Thyroid gland (tissue), 4 donors: ENCODE results near the gene DTNB. TPM values are rescaled to one million over a fixed set of nuclear protein-coding genes. Genes with fewer than 3 reads are reported as not detected.

Experiments
- DNase-seq, 2 donors: peaks; one replicate each; pipeline ENCODE4 v3.0.0-alpha.2; 2019
- H3K27ac ChIP-seq, 3 donors: fragments of 200-600 bp; sonication (generic); 1 replicate in 2 of 3; 2 replicates in 1 of 3; pipeline ENCODE4 v1.5.1; 2016 to 2019; ENCODE audit warnings: mild to moderate bottlenecking in 1 of 3, moderate library complexity in 1 of 3
- H3K27me3 ChIP-seq: fragments of 200-600 bp; sonication (generic); one replicate; pipeline ENCODE4 v1.5.1; 2019
- H3K36me3 ChIP-seq, 2 donors: fragments of 200-600 bp; sonication (generic); one replicate each; pipeline ENCODE4 v1.5.1; 2016 to 2019
- H3K4me1 ChIP-seq, 2 donors: fragments of 200-600 bp; sonication (generic); one replicate each; pipeline ENCODE4 v1.5.1; 2017 to 2019
- H3K4me3 ChIP-seq, 3 donors: fragments of 200-600 bp; sonication (generic); replicated peaks in 1 of 3; 1 replicate in 2 of 3; 2 replicates in 1 of 3; pipeline ENCODE4 v1.5.1; 2016; ENCODE audit warnings: mild to moderate bottlenecking in 1 of 3
- H3K9me3 ChIP-seq: fragments of 200-600 bp; sonication (generic); one replicate; pipeline ENCODE4 v1.5.1; 2017
- CTCF ChIP-seq, 6 experiments: fragments of 200-600 bp in 3 of 6; fragments of 450-650 bp in 3 of 6; sonication (generic) in 3 of 6; IDR thresholded peaks; one replicate each; pipeline ENCODE4 v1.5.1; 2016 to 2019; ENCODE audit warnings: antibody characterized with exemption in 6 of 6, mild to moderate bottlenecking in 2 of 6, inconsistent platforms in 1 of 6, moderate library complexity in 1 of 6
- POLR2A ChIP-seq, 2 donors: fragments of 450-650 bp; IDR thresholded peaks; one replicate each; pipeline ENCODE4 v1.6.1; 2017; ENCODE audit warnings: antibody characterized with exemption in 2 of 2, mild to moderate bottlenecking in 2 of 2, moderate library complexity in 1 of 2
- WGBS, 2 donors: methylation state at CpG; one replicate each; pipeline ENCODE4 v1.1.5; 2017; 5-methylcytosine and 5-hydroxymethylcytosine counted together
- intact Hi-C: fragments of 100-400 bp; cut with DNase I; formaldehyde crosslinking; loops from one replicate; pipeline ENCODE4 v1.15.1; 2023
- total RNA-seq, 4 donors: library from RNA; depleted of rRNA; stranded (reverse); fragments of >200 nt; gene quantifications; one replicate each; pipeline ENCODE4 v1.2.3, GENCODE V29; 2016

The DTNB gene
- total RNA-seq, 4 donors from 2014 or later: 38.9 to 75.2 (median 55.5) TPM

- no peaks in the 10 kb centered on the region for H3K27me3 ChIP-seq
- H3K27ac ChIP-seq: peak overlapping the region in 2 of 3 donors; percentile 41 to 58
- intact Hi-C loops: no loop called here
- peak; percentile 78 to 82 for DNase-seq
- no peak overlapping the region for H3K4me3 ChIP-seq
- H3K4me1 ChIP-seq: peaks cover 25 to 27% of the 10 kb centered on the region in 2 donors
- no peaks in the 10 kb centered on the region for H3K36me3 ChIP-seq
- WGBS, 2 donors: 65 to 72% methylated on average over 4 of the region's 4 CpGs
- no peaks in the 10 kb centered on the region for H3K9me3 ChIP-seq
- no peak for TF ChIP-seq CTCF (IDR thresholded peaks at IDR 0.05)
- TF ChIP-seq POLR2A (IDR thresholded peaks at IDR 0.05): no peak
These were observed 86.0 kb downstream of the DTNB start for GRCh38 chr2:25587361-25587760.

GRCh38 chr2:25586726-25587144, 86.6 kb downstream of the DTNB start:
- TF ChIP-seq POLR2A (IDR thresholded peaks at IDR 0.05): no peak
- no peak for TF ChIP-seq CTCF (IDR thresholded peaks at IDR 0.05)
- WGBS, 2 donors: 73 to 76% methylated on average over 4 of the region's 4 CpGs
- intact Hi-C loops: no loop called here
- DNase-seq: peak in 1 of 2 donors; percentile 14
- peak overlapping the region in 2 of 3 donors; percentile 41 to 58 for H3K27ac ChIP-seq
- H3K9me3 ChIP-seq: no peaks in the 10 kb centered on the region
- no peaks in the 10 kb centered on the region for H3K27me3 ChIP-seq
- H3K4me3 ChIP-seq: no peak overlapping the region
- H3K36me3 ChIP-seq: no peaks in the 10 kb centered on the region
- H3K4me1 ChIP-seq: peaks cover 25 to 27% of the 10 kb centered on the region in 2 donors

GRCh38 chr2:25585189-25585588, 88.2 kb downstream of the DTNB start:
- Histone ChIP-seq H3K36me3 (no peaks in the 10 kb centered on the region), H3K27ac (no peak overlapping the region), H3K4me3 (no peak overlapping the region), H3K4me1 (peaks cover 25 to 27% of the 10 kb centered on the region in 2 donors), H3K9me3 (no peaks in the 10 kb centered on the region), H3K27me3 (no peaks in the 10 kb centered on the region)
- DNase-seq: no peak
- intact Hi-C loops: no loop called here
- no peak for TF ChIP-seq CTCF (IDR thresholded peaks at IDR 0.05)
- TF ChIP-seq POLR2A (IDR thresholded peaks at IDR 0.05): no peak
- 84 to 85% methylated on average over 3 of the region's 3 CpGs for WGBS, 2 donors

- intact Hi-C loops: no loop called here
- TF ChIP-seq CTCF (IDR thresholded peaks at IDR 0.05) (no peak), POLR2A (IDR thresholded peaks at IDR 0.05) (no peak)
- H3K27me3 ChIP-seq: no peaks in the 10 kb centered on the region
- DNase-seq: no peak
- no peaks in the 10 kb centered on the region for H3K9me3 ChIP-seq
- no peaks in the 10 kb centered on the region for H3K36me3 ChIP-seq
- H3K4me1 ChIP-seq: peaks cover 13 to 14% of the 10 kb centered on the region in 2 donors
- 91% methylated on average over 10 of the region's 10 CpGs for WGBS, 2 donors
- no peak overlapping the region for H3K27ac ChIP-seq
- H3K4me3 ChIP-seq: no peak overlapping the region
These were observed 91.1 kb downstream of the DTNB start for GRCh38 chr2:25582077-25582830.

GRCh38 chr2:25576596-25576995, 96.8 kb downstream of the DTNB start:
- Histone ChIP-seq H3K27me3 (no peaks in the 10 kb centered on the region), H3K9me3 (no peaks in the 10 kb centered on the region), H3K4me1 (no peaks in the 10 kb centered on the region), H3K27ac (no peak overlapping the region), H3K4me3 (no peak overlapping the region), H3K36me3 (no peaks in the 10 kb centered on the region)
- WGBS, 2 donors: 96 to 98% methylated on average over 7 of the region's 7 CpGs
- intact Hi-C loops: no loop called here
- no peak for DNase-seq
- TF ChIP-seq POLR2A (IDR thresholded peaks at IDR 0.05) (no peak), CTCF (IDR thresholded peaks at IDR 0.05) (no peak)
